Activated CD4-positive, alpha-beta memory T cell treated with anti-CD3 and anti-CD28 coated beads for 36 hours (primary cell): ENCODE results near the gene SLC25A46. TPM values are rescaled to one million over a fixed set of nuclear protein-coding genes. Genes with fewer than 3 reads are reported as not detected.
A peak's percentile ranks its signal among the peaks of the same experiment; 100 is the strongest.
"Not testable (repeated sequence)": the region's sequence is repeated elsewhere in the genome, so short reads cannot be mapped to it uniquely, and the experiment has no call there.

Experiments used
- CTCF ChIA-PET: fragments of 350-600 bp; sonication (Branson Sonifier 250); formaldehyde crosslinking; loops from one replicate; lab custom pipeline; 2021; ENCODE audit warnings: antibody characterized with exemption, inconsistent platforms; lab: Charles Lee
- POLR2A ChIA-PET: fragments of 350-600 bp; sonication (Branson Sonifier 250); formaldehyde crosslinking; loops from one replicate; lab custom pipeline; 2021; ENCODE audit warnings: antibody characterized with exemption; lab: Charles Lee
- DNase-seq: peaks from one replicate; pipeline ENCODE4 v3.0.0-alpha.2; 2020
- H3K27ac Mint-ChIP-seq: one replicate; pipeline ENCODE4 v1.8.0; 2021; ENCODE audit warnings: mixed read lengths
- H3K27me3 Mint-ChIP-seq: one replicate; pipeline ENCODE4 v1.8.0; 2021; ENCODE audit warnings: mixed read lengths
- H3K36me3 Mint-ChIP-seq: one replicate; pipeline ENCODE4 v1.8.0; 2021; ENCODE audit warnings: mixed read lengths
- H3K4me1 Mint-ChIP-seq: one replicate; pipeline ENCODE4 v1.8.0; 2021; ENCODE audit warnings: low read depth, mixed read lengths
- H3K4me3 Mint-ChIP-seq: one replicate; pipeline ENCODE4 v1.8.0; 2021; ENCODE audit warnings: mild to moderate bottlenecking, mixed read lengths
- H3K9me3 Mint-ChIP-seq: one replicate; pipeline ENCODE4 v1.8.0; 2021; ENCODE audit warnings: mixed read lengths
- intact Hi-C: fragments of 100-400 bp; cut with micrococcal nuclease; formaldehyde crosslinking; loops from one replicate; pipeline ENCODE4 v1.15.1; 2023
- total RNA-seq, 2 experiments: library from RNA; stranded (reverse); gene quantifications; one replicate each; pipeline ENCODE4 v1.2.3, GENCODE V29; 2021

SLC25A46 gene
- total RNA-seq, result 10 to 100 TPM; 35.4 to 37.6 TPM

DNA sequence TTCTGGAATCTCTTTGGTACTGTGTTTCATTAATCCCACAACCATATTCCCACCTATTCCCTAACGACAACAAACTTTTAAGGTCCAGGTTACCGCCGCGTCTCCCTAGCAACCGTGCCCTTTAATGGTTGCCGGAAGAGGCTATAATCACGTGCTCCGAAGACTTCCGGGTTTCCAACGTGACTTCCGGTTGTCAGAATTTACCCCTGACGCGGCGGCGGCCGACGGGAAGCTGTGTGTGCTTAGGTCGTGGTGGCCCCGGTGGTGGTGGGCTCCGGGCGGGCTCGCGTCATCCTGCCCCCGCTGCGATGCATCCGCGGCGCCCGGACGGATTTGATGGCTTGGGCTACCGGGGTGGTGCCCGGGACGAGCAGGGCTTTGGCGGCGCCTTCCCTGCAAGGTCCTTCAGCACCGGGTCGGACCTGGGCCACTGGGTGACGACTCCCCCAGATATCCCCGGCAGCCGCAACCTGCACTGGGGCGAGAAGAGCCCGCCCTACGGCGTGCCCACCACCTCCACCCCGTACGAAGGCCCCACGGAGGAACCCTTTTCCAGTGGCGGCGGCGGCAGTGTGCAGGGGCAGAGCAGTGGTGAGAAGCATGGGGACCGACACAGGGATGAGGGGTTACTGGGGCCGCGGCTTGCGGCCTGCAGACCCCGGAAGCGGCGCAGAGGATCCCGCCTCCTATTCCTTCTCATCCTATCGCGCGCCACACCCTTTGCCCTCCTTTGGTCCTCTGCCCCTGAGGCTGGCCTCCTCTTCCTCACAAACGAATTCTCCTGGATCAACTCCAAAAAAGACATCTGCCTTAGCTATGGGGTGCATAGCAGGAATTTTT lies at the start of gene SLC25A46:
SLC25A46 (plus strand) TSS at position 196 of the 840 bp plus-strand sequence; CDS start at position 309, 113 bp downstream.
- H3K27ac Mint-ChIP-seq, result peak within 1 kb of the TSS; percentile 84
- no peaks in the 10 kb centered on the region for H3K9me3 Mint-ChIP-seq
- H3K4me1 Mint-ChIP-seq, result peaks cover 34% of the 10 kb centered on the region
- CTCF ChIA-PET, result interaction anchor here (2.4 to 3.5 kb wide), 2 partner anchors 13 to 352 kb away, joined by 6 to 13 read pairs; partner anchors contain the start of genes TMEM232 and WDR36
- intact Hi-C loops, result loop anchor here (1.0 to 5.0 kb wide), 7 partner anchors 13 to 1423 kb away; partner anchors contain the start of genes PJA2, STARD4, TMEM232 and WDR36
- H3K36me3 Mint-ChIP-seq, result peaks cover 3% of the 10 kb centered on the region
- POLR2A ChIA-PET, result interaction anchor here (0.9 to 2.2 kb wide), 3 partner anchors 10 to 354 kb away, joined by 3 to 8 read pairs (median 4); partner anchors contain the start of gene WDR36
- DNase-seq, result peak; percentile 93
- H3K4me3 Mint-ChIP-seq, result peak within 1 kb of the TSS; percentile 91
- H3K27me3 Mint-ChIP-seq, result peaks cover 5% of the 10 kb centered on the region

DNA sequence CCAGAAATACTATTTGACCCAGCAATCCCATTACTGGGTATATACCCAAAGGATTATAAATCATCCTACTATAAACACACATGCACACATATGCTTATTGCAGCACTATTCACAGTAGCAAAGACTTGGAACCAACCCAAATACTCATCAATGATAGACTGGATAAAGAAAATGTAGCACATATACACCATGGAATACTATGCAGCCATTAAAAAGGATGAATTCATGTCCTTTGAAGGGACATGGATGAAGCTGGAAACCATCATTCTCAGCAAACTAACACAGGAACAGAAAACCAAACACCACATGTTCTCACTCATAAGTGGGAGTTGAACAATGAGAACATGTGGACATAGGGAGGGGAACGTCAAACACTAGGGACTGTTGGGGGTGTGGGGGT lies 48.2 kb upstream of the SLC25A46 start:
- CTCF ChIA-PET, result not testable (repeated sequence)

DNA sequence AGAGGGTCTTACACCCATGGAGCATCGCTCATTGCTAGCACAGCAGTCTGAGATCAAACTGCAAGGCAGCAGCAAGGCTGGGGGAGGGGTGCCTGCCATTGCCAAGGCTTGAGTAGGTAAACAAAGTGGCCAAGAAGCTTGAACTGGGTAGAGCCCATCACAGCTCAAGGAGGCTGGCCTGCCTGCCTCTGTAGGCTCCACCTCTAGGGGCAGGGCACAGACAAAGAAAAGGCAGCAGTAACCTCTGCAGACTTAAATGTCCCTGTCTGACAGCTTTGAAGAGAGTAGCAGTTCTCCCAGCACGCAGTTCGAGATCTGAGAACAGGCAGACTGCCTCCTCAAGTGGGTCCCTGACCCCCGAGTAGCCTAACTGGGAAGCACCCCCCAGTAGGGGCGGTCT lies 46.1 kb upstream of the SLC25A46 start:
- H3K4me3 Mint-ChIP-seq, intact Hi-C loops, H3K9me3 Mint-ChIP-seq, H3K27me3 Mint-ChIP-seq, POLR2A ChIA-PET, H3K27ac Mint-ChIP-seq, H3K36me3 Mint-ChIP-seq, H3K4me1 Mint-ChIP-seq, CTCF ChIA-PET, DNase-seq: not testable (repeated sequence)

More for the DNA sequence above, 48.2 kb upstream of the SLC25A46 start:
- H3K4me1 Mint-ChIP-seq, H3K9me3 Mint-ChIP-seq, POLR2A ChIA-PET, intact Hi-C loops, H3K4me3 Mint-ChIP-seq, H3K27me3 Mint-ChIP-seq, DNase-seq, H3K36me3 Mint-ChIP-seq, H3K27ac Mint-ChIP-seq: not testable (repeated sequence)

DNA sequence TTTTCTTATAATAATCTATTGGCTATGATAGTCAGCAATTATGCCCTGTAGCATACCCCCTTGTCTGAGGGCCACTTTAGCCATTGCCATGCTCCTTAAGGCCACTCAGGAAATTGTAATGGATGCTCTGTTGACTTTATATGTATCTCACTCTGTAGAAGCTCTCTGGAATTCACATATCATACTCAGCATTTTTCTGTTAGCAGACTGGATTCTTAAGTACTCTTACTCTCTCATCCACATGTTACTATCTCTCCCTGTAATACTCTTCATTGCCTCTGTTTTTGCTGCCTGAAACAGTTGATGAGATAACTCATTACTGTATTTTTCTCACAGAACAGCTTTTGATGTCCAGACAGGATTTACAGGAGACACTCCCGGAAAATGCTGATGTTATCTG lies 36.5 kb upstream of the SLC25A46 start:
- H3K9me3 Mint-ChIP-seq, result no peaks in the 10 kb centered on the region
- peaks cover 4% of the 10 kb centered on the region for H3K27me3 Mint-ChIP-seq
- ChIA-PET POLR2A (no interaction called here), CTCF (no interaction called here)
- intact Hi-C loops, result no loop called here
- H3K36me3 Mint-ChIP-seq, result no peaks in the 10 kb centered on the region
- DNase-seq, result no peak
- no peak overlapping the region for H3K27ac Mint-ChIP-seq
- H3K4me3 Mint-ChIP-seq, result no peak overlapping the region
- peaks cover 2% of the 10 kb centered on the region for H3K4me1 Mint-ChIP-seq

DNA sequence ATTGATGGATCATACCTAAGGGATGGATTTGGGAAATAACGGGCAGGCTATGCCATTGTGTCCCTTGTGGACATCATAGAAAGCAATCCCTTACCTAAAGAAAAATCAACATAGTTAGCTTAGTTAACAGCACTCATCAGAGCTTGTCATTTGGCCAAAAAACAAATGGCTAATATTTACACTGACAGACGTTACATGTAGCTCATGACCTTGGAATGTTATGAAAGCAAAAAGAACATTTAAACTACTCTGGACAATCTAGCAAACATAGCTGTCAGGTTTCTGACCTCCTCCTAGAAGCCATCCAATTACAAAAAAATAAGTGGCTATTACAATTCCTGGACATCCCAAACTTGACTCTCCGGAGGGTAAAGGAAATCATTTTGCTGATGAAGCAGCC lies 36.1 kb upstream of the SLC25A46 start:
- H3K36me3 Mint-ChIP-seq, result no peaks in the 10 kb centered on the region
- H3K27ac Mint-ChIP-seq, result no peak overlapping the region
- H3K4me1 Mint-ChIP-seq, result peaks cover 2% of the 10 kb centered on the region
- intact Hi-C loops, result no loop called here
- ChIA-PET CTCF (no interaction called here), POLR2A (no interaction called here)
- H3K4me3 Mint-ChIP-seq, result no peak overlapping the region
- H3K27me3 Mint-ChIP-seq, result peaks cover 4% of the 10 kb centered on the region
- DNase-seq, result no peak
- no peaks in the 10 kb centered on the region for H3K9me3 Mint-ChIP-seq

DNA sequence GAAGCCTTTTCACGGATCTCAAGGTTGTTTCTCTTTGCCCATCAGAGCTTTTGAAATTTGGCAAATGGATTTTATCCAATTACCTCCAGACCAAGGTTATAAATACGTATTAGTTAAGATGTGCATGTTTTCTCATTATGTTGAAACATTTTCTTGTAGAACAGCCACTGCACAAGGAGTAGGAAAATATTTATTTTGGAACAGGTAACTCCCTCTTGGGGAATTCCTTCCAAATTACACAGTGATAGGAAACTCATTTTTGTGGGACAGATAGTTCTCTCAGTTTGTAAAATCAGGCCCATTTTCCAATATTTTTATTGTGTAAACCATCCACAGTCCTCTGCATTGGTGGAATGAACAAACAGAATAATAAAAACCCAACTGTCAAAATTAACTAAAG lies 35.3 kb upstream of the SLC25A46 start:
- CTCF ChIA-PET, result no interaction called here
- POLR2A ChIA-PET, result no interaction called here
- no peak overlapping the region for H3K27ac Mint-ChIP-seq
- H3K9me3 Mint-ChIP-seq, result no peaks in the 10 kb centered on the region
- H3K36me3 Mint-ChIP-seq, result no peaks in the 10 kb centered on the region
- intact Hi-C loops, result no loop called here
- peaks cover 2% of the 10 kb centered on the region for H3K4me1 Mint-ChIP-seq
- no peak overlapping the region for H3K4me3 Mint-ChIP-seq
- DNase-seq, result no peak
- H3K27me3 Mint-ChIP-seq, result peaks cover 4% of the 10 kb centered on the region

DNA sequence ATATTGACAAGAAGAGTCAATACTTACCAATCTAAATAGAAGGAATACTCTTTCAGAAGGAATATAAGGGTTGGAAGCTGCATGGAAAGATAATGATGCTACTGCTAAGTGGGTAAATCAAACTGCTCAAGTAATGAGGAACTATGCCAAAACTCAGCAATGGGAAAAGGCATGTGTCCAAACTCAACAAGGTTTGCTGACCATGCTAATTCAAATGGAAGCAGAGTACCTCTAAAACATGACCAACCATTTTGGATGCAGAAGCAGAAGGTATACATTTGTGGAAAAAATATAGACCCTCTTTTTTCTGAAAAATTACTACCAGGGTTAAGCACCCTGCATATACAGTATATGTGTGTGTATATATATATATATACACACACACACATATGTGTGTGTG lies 33.5 kb upstream of the SLC25A46 start:
- no peak for DNase-seq
- H3K4me3 Mint-ChIP-seq, result no peak overlapping the region
- H3K27me3 Mint-ChIP-seq, result peaks cover 8% of the 10 kb centered on the region
- no peaks in the 10 kb centered on the region for H3K4me1 Mint-ChIP-seq
- ChIA-PET CTCF (no interaction called here), POLR2A (no interaction called here)
- no peaks in the 10 kb centered on the region for H3K36me3 Mint-ChIP-seq
- H3K9me3 Mint-ChIP-seq, result no peaks in the 10 kb centered on the region
- intact Hi-C loops, result no loop called here
- H3K27ac Mint-ChIP-seq, result no peak overlapping the region

DNA sequence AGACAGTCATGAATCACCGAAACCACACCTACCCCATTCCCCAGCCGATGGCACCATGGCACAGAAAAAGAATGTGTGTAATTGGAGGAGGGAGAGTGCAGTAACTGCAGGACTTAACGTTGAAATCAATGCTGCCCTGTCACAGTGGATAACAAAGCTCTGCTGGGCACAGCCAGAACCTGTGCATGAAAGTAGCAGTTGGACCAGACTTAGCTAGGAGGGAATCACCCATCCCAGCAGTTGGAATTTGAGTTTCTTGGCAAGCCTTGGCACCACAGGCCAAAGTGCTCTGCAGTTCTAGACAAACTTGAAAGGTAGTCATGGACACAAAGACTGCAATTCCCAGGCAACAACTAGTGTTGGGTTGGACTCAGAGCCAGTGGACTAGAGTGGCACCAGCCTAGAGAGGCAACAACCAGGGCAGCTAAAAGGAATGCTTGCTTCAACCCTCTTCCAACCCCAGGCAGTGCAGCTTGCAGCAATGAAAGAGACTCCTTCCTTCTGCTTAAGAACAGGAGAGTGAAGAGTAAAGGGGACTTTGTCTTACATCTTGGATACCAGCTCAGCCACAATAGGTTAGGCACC lies 31.5 kb upstream of the SLC25A46 start:
- ChIA-PET CTCF (no interaction called here), POLR2A (no interaction called here)
- peaks cover 10% of the 10 kb centered on the region for H3K27me3 Mint-ChIP-seq

DNA sequence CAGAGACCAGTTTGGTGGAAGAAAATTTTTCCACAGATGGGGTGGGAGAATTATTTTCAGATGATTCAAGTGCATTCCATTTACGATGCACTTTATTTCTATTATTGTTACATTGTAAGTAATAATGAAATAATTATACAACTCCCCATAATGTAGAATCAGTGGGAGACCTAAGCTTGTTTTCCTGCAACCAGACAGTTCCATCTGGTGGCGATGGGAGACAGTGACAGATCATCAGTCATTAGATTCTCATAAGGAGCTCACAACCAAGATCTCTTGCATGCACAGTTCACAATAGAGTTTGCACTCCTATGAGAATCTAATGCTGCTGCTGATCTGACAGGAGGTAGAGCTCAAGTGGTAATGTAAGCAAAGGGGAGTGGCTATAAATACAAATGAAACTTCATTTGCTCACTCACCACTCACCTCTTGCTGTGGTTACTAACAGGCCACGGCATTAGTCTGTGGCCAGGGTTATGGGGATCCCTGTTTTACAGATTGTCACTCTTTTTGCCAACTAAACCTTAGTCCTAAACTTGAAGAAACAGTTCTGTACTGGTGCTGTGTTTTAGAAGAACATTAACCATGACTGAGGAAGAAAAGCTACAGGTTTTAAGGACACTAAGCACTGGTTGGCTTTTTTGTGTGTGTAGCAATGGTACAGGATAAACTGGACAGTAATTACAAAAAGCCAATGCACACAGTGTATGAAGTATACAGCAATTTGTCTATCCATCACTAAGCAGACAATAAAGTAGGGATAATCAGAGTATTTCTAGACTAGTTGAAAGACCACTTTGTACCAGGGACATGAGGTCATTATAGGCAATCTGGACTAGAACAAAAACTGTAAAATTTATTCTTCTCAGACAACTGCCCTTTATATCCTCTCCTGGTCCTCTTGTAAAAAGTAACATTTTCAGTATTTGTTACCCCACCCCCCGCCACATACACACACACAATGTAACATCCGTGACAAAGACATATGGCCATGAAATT lies 22.3 kb upstream of the SLC25A46 start:
- intact Hi-C loops, result no loop called here
- no peak for DNase-seq
- peaks cover 4% of the 10 kb centered on the region for H3K27me3 Mint-ChIP-seq
- H3K4me1 Mint-ChIP-seq, result no peaks in the 10 kb centered on the region
- no peak overlapping the region for H3K4me3 Mint-ChIP-seq
- H3K27ac Mint-ChIP-seq, result no peak overlapping the region
- POLR2A ChIA-PET, result no interaction called here
- H3K9me3 Mint-ChIP-seq, result no peaks in the 10 kb centered on the region
- CTCF ChIA-PET, result no interaction called here
- no peaks in the 10 kb centered on the region for H3K36me3 Mint-ChIP-seq

More for the DNA sequence above, 31.5 kb upstream of the SLC25A46 start:
- Mint-ChIP-seq H3K4me3 (no peak overlapping the region), H3K36me3 (no peaks in the 10 kb centered on the region), H3K27ac (no peak overlapping the region), H3K4me1 (no peaks in the 10 kb centered on the region), H3K9me3 (no peaks in the 10 kb centered on the region)
- intact Hi-C loops, result no loop called here
- DNase-seq, result no peak

DNA sequence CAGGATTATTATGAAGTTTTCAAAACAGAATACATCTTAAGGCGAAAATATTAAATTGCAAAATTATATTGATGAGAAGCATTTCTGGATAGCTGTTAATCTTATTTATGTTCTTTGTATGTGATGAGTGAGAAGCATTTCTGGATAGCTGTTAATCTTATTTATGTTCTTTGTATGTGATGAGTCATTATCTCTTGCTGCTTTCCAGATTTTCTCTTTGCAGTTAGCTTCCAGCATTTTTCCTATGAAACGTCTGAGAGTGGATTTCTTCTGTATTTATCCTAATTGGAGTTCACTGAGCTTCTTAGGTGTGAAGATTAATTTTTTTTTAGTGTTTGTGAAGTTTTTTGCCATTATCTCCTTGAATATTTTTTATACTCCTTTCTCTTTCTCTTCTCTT lies 20.5 kb upstream of the SLC25A46 start:
- peaks cover 2% of the 10 kb centered on the region for H3K27me3 Mint-ChIP-seq
- DNase-seq, result no peak
- intact Hi-C loops, result no loop called here
- no peaks in the 10 kb centered on the region for H3K9me3 Mint-ChIP-seq
- no peak overlapping the region for H3K27ac Mint-ChIP-seq
- ChIA-PET CTCF (no interaction called here), POLR2A (no interaction called here)
- H3K4me1 Mint-ChIP-seq, result no peaks in the 10 kb centered on the region
- H3K4me3 Mint-ChIP-seq, result no peak overlapping the region
- no peaks in the 10 kb centered on the region for H3K36me3 Mint-ChIP-seq

DNA sequence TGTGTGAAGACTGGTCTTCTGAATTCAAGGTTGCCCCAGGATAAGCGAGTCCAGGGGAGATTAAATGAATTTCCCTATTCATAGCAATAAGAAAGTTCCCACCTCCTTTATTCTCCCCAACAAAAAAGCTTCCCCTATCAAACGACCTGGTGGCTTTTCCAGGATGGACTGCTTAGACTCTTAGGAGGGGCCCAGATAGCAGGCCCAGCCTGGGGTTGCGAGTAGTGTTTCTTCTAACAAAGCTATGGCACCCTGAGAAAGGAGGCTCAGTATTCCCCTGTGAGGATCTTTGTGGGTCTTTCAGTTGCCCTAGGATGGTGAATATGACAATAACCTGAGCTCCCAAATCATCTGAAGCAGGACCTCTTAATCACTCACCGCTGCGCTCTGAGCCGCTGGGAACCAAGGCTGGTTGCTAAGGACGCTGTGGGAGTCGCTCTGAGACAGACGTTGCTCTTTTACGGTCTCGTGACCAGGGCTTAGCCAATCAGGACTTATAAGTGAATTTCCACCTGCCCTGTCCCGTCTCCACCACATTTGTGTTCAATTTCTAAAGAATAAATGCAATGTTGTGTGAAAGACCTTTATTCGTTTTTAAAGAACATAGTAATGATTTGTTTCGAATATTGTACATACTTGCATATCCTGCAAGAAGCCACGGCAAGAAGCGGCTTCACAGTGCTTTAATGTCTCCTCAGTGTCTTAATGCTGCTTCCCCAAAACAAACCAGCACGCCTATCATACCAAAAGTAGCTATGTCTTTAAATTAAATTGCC lies 12.4 kb upstream of the SLC25A46 start, which contains the start of gene TMEM232:
TMEM232 (minus strand) TSS at position 423 of the 776 bp plus-strand sequence. CDS start 59,319 bp downstream, outside the sequence.
- Mint-ChIP-seq H3K4me1 (peaks cover 3% of the 10 kb centered on the region), H3K4me3 (peak within 1 kb of the TSS; percentile 83), H3K27ac (peak within 1 kb of the TSS; percentile 33), H3K9me3 (no peaks in the 10 kb centered on the region), H3K27me3 (no peaks in the 10 kb centered on the region), H3K36me3 (no peaks in the 10 kb centered on the region)
- DNase-seq, result peak; percentile 86
- ChIA-PET POLR2A (interaction anchor here (1.4 kb wide), 1 partner anchor 11 kb away, joined by 5 read pairs; no protein-coding TSS in a partner anchor), CTCF (interaction anchor here (1.0 to 3.2 kb wide), 2 partner anchors 12 to 26 kb away, joined by 3 to 13 read pairs; partner anchors contain the start of gene SLC25A46)
- intact Hi-C loops, result loop anchor here (1.0 kb wide), 3 partner anchors 12 to 366 kb away; partner anchors contain the start of gene WDR36
